MM.1S (cell line): Measurements from ENCODE around the gene PSMG3.
A peak's percentile ranks its signal among the peaks of the same experiment; 100 is the strongest.

Experiments
- DNase-seq: peaks from one replicate; pipeline ENCODE4 v3.0.0-alpha.2; 2015
- H2AFZ ChIP-seq: fragments of 300-600 bp; sonication (generic); 2 replicates; pipeline ENCODE4 v1.6.0; 2016; ENCODE audit warnings: antibody characterized with exemption, low read length
- H3F3A ChIP-seq: fragments of 300-600 bp; sonication (generic); 2 replicates; pipeline ENCODE4 v1.6.1; 2016; ENCODE audit warnings: mild to moderate bottlenecking, antibody characterized with exemption, low read length, moderate library complexity, mixed read lengths; ENCODE audit not compliant: insufficient read depth
- H3K27ac ChIP-seq: fragments of 300-600 bp; sonication (generic); 2 replicates; pipeline ENCODE4 v1.5.1; 2016; ENCODE audit warnings: mild to moderate bottlenecking, low read length
- H3K27me3 ChIP-seq: fragments of 300-600 bp; sonication (generic); replicated peaks from 2 replicates; pipeline ENCODE4 v1.6.0; 2016; ENCODE audit warnings: low read length; ENCODE audit not compliant: insufficient read depth
- H3K36me3 ChIP-seq: fragments of 300-600 bp; sonication (generic); replicated peaks from 2 replicates; pipeline ENCODE4 v1.6.1; 2016; ENCODE audit warnings: mild to moderate bottlenecking, low read length, mixed read lengths; ENCODE audit not compliant: insufficient read depth
- H3K4me1 ChIP-seq: fragments of 300-600 bp; sonication (generic); 2 replicates; pipeline ENCODE4 v1.6.1; 2016; ENCODE audit warnings: low read length, mixed read lengths
- H3K4me2 ChIP-seq: fragments of 300-600 bp; sonication (generic); 2 replicates; pipeline ENCODE4 v1.6.0; 2016; ENCODE audit warnings: low read depth, low read length
- H3K4me3 ChIP-seq: fragments of 300-600 bp; sonication (generic); 2 replicates; pipeline ENCODE4 v1.5.1; 2016; ENCODE audit warnings: low read length, mixed read lengths
- H3K79me2 ChIP-seq: fragments of 300-600 bp; sonication (generic); 2 replicates; pipeline ENCODE4 v1.6.1; 2016; ENCODE audit warnings: mixed run types, low read length, mixed read lengths
- H3K9ac ChIP-seq: fragments of 300-600 bp; sonication (generic); 2 replicates; pipeline ENCODE4 v1.6.1; 2016; ENCODE audit warnings: low read length, mixed read lengths
- H3K9me2 ChIP-seq: fragments of 300-600 bp; sonication (generic); replicated peaks from 2 replicates; pipeline ENCODE4 v1.6.1; 2016; ENCODE audit warnings: mild to moderate bottlenecking, low read length, mixed read lengths; ENCODE audit not compliant: insufficient read depth
- H3K9me3 ChIP-seq: fragments of 300-600 bp; sonication (generic); replicated peaks from 2 replicates; pipeline ENCODE4 v1.6.1; 2016; ENCODE audit warnings: mild to moderate bottlenecking, low read length, mixed read lengths; ENCODE audit not compliant: insufficient read depth
- H4K20me1 ChIP-seq: fragments of 300-600 bp; sonication (generic); 2 replicates; pipeline ENCODE4 v1.6.1; 2016; ENCODE audit warnings: mild to moderate bottlenecking, low read length, moderate library complexity, mixed read lengths; ENCODE audit not compliant: insufficient read depth
- EZH2 ChIP-seq: fragments of 300-600 bp; sonication (generic); optimal IDR thresholded peaks from 2 replicates; pipeline ENCODE3; 2017; ENCODE audit warnings: low read depth, mild to moderate bottlenecking, antibody characterized with exemption, low read length, mixed read lengths
- EZH2phosphoT487 ChIP-seq: fragments of 300-600 bp; sonication (generic); IDR thresholded peaks from 2 replicates; pipeline ENCODE4 v1.6.1; 2018; ENCODE audit warnings: antibody characterized with exemption, low read length
- TF ChIP-seq, protein P1 (sequence below): fragments of 300-600 bp; sonication (generic); IDR thresholded peaks from 2 replicates; pipeline ENCODE4 v1.5.1; 2016; ENCODE audit warnings: antibody characterized with exemption, low read length, mixed read lengths

PSMG3 gene

DNA sequence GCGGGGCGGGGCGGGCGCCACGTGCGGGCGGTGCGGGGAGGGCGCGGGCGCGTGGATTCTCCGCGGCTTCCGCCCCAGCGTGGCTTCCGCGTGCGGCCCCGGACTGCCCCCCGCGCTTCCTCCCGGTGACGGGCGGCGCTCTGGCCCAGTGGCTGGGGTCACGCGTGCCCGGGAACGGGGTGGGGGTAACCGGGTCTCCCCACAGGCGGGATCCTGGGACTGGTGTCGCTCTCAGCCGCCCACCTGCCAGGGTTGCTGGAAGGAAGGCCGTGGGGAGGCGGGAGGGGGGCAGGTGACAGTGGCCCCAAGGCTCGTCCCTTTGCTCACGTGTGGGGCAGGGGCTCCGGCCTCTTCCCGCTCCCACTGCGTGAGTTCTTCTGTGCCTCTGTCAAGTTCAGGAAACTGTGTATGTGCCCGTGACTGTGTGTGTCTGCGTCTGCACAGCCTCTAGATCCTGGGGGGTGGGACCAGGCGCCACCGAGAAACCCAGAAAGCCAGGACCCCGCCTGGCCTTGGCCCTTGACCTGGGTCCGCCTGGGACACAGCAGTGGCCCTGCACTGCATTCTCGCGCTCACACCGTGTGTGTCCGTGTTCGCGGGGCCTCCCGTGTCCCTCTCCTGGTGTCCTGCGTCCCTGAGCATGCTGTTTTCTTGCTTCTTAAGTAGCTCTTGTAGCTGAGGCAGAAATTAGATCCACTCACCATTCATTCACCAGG, 38.4 kb downstream of the PSMG3 start:
- Histone ChIP-seq H3K9me2 (no peaks in the 10 kb centered on the region), H4K20me1 (no peaks in the 10 kb centered on the region), H3K9me3 (no peaks in the 10 kb centered on the region), H3K9ac (peak overlapping the region; percentile 71), H3K79me2 (peaks cover 52% of the 10 kb centered on the region), H3K4me1 (0 out of 2 replicates have a peak, but pooled peaks cover 5% of the 10 kb centered on the region), H3K4me3 (peak overlapping the region; percentile 81), H3K36me3 (no peaks in the 10 kb centered on the region), H3K4me2 (peak overlapping the region; percentile 91), H2AFZ (no peak overlapping the region), H3K27me3 (peaks cover 25% of the 10 kb centered on the region), H3F3A (no peaks in the 10 kb centered on the region), H3K27ac (no peak overlapping the region)
- no peak for DNase-seq
- TF ChIP-seq, protein P1, sequence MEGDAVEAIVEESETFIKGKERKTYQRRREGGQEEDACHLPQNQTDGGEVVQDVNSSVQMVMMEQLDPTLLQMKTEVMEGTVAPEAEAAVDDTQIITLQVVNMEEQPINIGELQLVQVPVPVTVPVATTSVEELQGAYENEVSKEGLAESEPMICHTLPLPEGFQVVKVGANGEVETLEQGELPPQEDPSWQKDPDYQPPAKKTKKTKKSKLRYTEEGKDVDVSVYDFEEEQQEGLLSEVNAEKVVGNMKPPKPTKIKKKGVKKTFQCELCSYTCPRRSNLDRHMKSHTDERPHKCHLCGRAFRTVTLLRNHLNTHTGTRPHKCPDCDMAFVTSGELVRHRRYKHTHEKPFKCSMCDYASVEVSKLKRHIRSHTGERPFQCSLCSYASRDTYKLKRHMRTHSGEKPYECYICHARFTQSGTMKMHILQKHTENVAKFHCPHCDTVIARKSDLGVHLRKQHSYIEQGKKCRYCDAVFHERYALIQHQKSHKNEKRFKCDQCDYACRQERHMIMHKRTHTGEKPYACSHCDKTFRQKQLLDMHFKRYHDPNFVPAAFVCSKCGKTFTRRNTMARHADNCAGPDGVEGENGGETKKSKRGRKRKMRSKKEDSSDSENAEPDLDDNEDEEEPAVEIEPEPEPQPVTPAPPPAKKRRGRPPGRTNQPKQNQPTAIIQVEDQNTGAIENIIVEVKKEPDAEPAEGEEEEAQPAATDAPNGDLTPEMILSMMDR = no peak
- TF ChIP-seq EZH2 (no peak), EZH2phosphoT487 (no peak)

DNA sequence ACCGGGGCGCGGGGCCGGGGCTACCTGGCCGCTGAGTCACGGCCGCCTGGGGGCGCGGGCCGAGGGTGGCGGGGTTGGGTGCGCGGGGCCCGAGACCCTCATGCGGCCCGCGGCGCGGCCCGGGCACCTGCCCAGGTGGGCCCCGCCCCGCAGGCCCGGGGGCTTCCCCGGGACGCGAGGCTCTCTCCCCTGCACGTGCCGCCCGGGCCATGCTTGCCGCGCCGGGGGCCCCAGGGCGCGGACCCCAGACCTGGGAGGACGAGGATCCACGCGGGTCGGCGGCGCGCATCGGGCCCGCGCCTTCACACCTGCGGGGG, 38.9 kb downstream of the PSMG3 start:
- H3K27me3 ChIP-seq = peaks cover 28% of the 10 kb centered on the region
- no peaks in the 10 kb centered on the region for H3F3A ChIP-seq
- H2AFZ ChIP-seq = no peak overlapping the region
- H3K4me1 ChIP-seq = 0 out of 2 replicates have a peak, but pooled peaks cover 5% of the 10 kb centered on the region
- no peaks in the 10 kb centered on the region for H3K36me3 ChIP-seq
- TF ChIP-seq EZH2 (no peak), EZH2phosphoT487 (no peak)
- TF ChIP-seq, protein P1 = no peak
- H3K4me3 ChIP-seq = peak overlapping the region; percentile 81
- no peak overlapping the region for H3K9ac ChIP-seq
- H4K20me1 ChIP-seq = no peaks in the 10 kb centered on the region
- no peaks in the 10 kb centered on the region for H3K9me2 ChIP-seq
- H3K27ac ChIP-seq = no peak overlapping the region
- DNase-seq = peak; percentile 28
- H3K79me2 ChIP-seq = peaks cover 48% of the 10 kb centered on the region
- no peaks in the 10 kb centered on the region for H3K9me3 ChIP-seq
- no peak overlapping the region for H3K4me2 ChIP-seq

DNA sequence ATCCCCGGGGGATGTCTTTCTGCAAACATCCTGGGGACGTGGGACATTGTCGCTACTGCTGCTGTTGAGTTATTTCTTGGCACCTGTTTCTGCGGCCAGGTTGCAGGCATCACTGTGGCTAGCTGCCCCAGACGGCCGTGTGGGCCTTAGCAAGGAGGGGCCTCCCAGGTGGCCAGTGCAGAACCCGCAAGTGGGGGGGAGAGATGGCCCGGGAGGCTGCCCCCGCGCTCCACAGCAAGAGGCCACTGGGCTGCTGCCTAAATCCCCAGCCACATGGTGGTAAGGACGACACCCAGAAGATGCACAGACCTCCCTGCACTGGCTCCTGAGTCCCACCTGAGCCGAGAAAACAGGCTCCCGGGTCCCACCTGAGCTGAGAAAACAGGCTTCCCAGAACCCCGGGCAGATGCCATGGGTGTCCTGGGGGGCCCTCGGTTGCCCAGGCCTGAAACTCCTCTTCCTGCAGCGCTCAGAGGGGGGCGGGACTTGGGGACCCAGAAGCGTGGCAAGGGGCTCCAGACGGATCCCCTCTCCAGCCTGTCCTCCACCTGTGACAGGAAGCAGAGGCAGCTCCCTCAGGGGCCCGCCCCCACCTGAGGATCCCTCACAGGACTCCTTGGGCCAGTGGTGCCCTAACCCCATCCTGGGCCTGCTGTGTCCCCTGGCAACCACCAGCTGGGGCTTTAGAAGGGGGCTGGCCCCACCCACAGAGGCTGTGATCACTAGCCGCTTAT, 40.3 kb downstream of the PSMG3 start:
- TF ChIP-seq EZH2phosphoT487 (no peak), EZH2 (no peak)
- TF ChIP-seq, protein P1 = no peak

More for the DNA sequence above, 40.3 kb downstream of the PSMG3 start:
- Histone ChIP-seq H3K4me1 (0 out of 2 replicates have a peak, but pooled peaks cover 5% of the 10 kb centered on the region), H2AFZ (peak overlapping the region; percentile 38; the same call in 1 of the 2 replicates), H3K9ac (no peak overlapping the region; the same call in 1 of the 2 replicates), H3K9me3 (no peaks in the 10 kb centered on the region), H3K4me3 (no peak overlapping the region), H3K4me2 (no peak overlapping the region), H3K79me2 (peaks cover 34% of the 10 kb centered on the region), H3K27ac (no peak overlapping the region), H3K27me3 (peaks cover 32% of the 10 kb centered on the region), H3F3A (no peaks in the 10 kb centered on the region), H3K9me2 (no peaks in the 10 kb centered on the region), H3K36me3 (no peaks in the 10 kb centered on the region), H4K20me1 (no peaks in the 10 kb centered on the region)
- no peak for DNase-seq
